ENCODE measurements around the gene BCL2.

DNA sequence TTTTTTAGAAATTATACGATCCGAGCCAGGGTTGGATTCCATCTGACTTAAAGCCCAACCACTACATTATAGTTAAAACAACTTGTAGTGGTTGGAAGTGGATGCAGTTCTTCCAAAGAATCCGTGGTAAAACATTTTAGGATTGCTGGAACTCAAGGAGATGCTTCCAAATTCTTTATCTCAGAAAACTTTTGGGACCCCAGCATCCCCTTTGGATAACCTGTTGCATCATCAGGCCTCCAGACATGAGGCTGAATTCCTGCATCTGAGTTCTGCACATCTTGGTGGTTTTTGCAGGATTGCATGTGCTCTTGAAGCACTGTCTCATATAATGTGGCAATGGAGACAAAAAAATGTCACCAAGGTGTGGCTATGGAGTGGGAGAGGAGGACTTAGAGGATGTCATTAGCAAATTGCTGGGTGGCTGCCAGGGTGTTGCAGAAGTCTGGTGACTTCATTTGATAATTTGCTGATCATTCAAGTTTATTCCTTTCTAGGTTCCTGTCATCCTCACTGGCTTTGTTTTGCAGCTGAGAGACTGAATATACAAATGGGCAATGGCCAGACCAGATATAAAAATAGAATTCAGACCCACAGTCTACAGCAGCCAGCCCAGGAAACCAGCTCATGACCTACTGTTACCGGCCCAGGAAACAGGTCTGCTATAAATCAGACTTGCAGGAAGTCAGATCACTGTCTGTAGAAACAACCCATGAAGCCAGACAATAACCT is 207.7 kb downstream of the BCL2 start:
- TF ChIP-seq, protein P1, sequence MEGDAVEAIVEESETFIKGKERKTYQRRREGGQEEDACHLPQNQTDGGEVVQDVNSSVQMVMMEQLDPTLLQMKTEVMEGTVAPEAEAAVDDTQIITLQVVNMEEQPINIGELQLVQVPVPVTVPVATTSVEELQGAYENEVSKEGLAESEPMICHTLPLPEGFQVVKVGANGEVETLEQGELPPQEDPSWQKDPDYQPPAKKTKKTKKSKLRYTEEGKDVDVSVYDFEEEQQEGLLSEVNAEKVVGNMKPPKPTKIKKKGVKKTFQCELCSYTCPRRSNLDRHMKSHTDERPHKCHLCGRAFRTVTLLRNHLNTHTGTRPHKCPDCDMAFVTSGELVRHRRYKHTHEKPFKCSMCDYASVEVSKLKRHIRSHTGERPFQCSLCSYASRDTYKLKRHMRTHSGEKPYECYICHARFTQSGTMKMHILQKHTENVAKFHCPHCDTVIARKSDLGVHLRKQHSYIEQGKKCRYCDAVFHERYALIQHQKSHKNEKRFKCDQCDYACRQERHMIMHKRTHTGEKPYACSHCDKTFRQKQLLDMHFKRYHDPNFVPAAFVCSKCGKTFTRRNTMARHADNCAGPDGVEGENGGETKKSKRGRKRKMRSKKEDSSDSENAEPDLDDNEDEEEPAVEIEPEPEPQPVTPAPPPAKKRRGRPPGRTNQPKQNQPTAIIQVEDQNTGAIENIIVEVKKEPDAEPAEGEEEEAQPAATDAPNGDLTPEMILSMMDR (IDR thresholded peaks at IDR 0.05) = no peak
- no peak for TF ChIP-seq POLR2A (IDR thresholded peaks at IDR 0.05)

Data from Peyer's patch (tissue), 4 donors.